Transverse colon (tissue), 3 donors: ENCODE results near the gene BCL7C.

Experiments used
- EP300 ChIP-seq: sonication (generic); formaldehyde crosslinking; IDR thresholded peaks from one replicate; pipeline ENCODE4 v1.6.1; 2017; ENCODE audit warnings: antibody characterized with exemption, low read depth
- POLR2A ChIP-seq: fragments of 450-650 bp; IDR thresholded peaks from one replicate; pipeline ENCODE4 v1.6.1; 2016; ENCODE audit warnings: antibody characterized with exemption, mild to moderate bottlenecking, moderate library complexity
- TF ChIP-seq, protein P1 (sequence below), 5 experiments: fragments of 200-600 bp in 3 of 5; fragments of 450-650 bp in 2 of 5; sonication (generic) in 3 of 5; IDR thresholded peaks; 1 replicate in 2 of 5; 2 replicates in 3 of 5; pipeline ENCODE4 v1.5.1; 2016 to 2017; ENCODE audit warnings: antibody characterized with exemption in 5 of 5, inconsistent platforms in 3 of 5, mild to moderate bottlenecking in 2 of 5, moderate library complexity in 1 of 5

DNA sequence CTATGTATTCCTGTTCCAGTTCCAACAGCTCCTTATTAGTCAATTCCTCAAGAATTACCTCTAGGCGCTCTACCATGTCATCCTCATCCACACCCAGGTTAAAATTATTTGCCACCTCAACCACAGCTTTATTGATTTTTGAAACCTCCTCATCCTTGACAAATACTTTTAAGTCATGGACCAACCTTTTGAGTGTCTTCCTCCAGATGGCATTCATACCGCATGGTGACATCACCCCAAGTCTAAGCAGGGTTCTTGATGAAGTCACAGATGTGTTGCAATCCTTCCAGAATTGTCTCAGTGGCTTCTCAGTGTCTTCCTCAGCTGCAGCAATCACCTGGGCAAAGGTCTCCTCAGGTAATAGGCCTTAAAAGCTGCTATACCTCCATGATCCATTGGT, 40.1 kb downstream of the BCL7C start:
- TF ChIP-seq, protein P1, sequence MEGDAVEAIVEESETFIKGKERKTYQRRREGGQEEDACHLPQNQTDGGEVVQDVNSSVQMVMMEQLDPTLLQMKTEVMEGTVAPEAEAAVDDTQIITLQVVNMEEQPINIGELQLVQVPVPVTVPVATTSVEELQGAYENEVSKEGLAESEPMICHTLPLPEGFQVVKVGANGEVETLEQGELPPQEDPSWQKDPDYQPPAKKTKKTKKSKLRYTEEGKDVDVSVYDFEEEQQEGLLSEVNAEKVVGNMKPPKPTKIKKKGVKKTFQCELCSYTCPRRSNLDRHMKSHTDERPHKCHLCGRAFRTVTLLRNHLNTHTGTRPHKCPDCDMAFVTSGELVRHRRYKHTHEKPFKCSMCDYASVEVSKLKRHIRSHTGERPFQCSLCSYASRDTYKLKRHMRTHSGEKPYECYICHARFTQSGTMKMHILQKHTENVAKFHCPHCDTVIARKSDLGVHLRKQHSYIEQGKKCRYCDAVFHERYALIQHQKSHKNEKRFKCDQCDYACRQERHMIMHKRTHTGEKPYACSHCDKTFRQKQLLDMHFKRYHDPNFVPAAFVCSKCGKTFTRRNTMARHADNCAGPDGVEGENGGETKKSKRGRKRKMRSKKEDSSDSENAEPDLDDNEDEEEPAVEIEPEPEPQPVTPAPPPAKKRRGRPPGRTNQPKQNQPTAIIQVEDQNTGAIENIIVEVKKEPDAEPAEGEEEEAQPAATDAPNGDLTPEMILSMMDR (IDR thresholded peaks at IDR 0.05), result no peak
- TF ChIP-seq POLR2A (no peak), EP300 (no peak)
